SU-DHL-6 (cell line): Measurements from ENCODE around the gene DNAJB2.

Experiments used
- EZH2phosphoT487 ChIP-seq: fragments of 200-600 bp; sonication (generic), shearing (Covaris generic); conservative IDR thresholded peaks from 2 replicates; pipeline ENCODE4 v1.6.1; 2018; ENCODE audit warnings: mild to moderate bottlenecking, antibody characterized with exemption, low read length, moderate library complexity, mixed read lengths
- TF ChIP-seq, protein P1 (sequence below): fragments of 200-600 bp; sonication (generic); IDR thresholded peaks from one replicate; pipeline ENCODE4 v1.5.1; 2017; ENCODE audit warnings: antibody characterized with exemption, mild to moderate bottlenecking, low read length, moderate library complexity; ENCODE audit not compliant: insufficient read depth, poor library complexity, severe bottlenecking

DNA sequence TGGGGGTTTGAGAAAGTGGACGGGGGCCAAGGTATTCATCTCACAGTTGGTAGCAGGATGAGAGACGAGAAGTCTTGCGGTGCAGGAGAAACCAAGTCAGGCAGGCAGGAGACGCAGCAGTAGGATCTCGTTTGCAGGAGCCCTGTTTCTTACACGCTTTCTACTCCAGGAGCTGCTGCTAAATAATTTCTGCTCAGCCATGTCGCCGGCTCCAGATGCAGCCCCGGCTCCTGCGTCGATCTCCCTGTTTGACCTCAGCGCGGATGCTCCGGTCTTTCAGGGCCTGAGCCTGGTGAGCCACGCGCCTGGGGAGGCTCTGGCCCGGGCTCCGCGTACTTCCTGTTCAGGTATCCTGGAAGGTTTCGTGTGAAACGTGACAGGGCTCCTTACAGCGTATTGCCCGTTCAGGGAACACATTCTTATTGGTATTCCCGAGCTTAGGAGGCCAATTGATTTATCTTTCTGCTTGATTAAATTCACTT is 49.1 kb upstream of the DNAJB2 start:
- TF ChIP-seq, protein P1, sequence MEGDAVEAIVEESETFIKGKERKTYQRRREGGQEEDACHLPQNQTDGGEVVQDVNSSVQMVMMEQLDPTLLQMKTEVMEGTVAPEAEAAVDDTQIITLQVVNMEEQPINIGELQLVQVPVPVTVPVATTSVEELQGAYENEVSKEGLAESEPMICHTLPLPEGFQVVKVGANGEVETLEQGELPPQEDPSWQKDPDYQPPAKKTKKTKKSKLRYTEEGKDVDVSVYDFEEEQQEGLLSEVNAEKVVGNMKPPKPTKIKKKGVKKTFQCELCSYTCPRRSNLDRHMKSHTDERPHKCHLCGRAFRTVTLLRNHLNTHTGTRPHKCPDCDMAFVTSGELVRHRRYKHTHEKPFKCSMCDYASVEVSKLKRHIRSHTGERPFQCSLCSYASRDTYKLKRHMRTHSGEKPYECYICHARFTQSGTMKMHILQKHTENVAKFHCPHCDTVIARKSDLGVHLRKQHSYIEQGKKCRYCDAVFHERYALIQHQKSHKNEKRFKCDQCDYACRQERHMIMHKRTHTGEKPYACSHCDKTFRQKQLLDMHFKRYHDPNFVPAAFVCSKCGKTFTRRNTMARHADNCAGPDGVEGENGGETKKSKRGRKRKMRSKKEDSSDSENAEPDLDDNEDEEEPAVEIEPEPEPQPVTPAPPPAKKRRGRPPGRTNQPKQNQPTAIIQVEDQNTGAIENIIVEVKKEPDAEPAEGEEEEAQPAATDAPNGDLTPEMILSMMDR, result no peak
- no peak for TF ChIP-seq EZH2phosphoT487
